ENCODE results near the gene ZNF714.

The ZNF714 gene
- total RNA-seq: 11.7 to 19.5 (median 17.8) reads per million in 3 donors

DNA sequence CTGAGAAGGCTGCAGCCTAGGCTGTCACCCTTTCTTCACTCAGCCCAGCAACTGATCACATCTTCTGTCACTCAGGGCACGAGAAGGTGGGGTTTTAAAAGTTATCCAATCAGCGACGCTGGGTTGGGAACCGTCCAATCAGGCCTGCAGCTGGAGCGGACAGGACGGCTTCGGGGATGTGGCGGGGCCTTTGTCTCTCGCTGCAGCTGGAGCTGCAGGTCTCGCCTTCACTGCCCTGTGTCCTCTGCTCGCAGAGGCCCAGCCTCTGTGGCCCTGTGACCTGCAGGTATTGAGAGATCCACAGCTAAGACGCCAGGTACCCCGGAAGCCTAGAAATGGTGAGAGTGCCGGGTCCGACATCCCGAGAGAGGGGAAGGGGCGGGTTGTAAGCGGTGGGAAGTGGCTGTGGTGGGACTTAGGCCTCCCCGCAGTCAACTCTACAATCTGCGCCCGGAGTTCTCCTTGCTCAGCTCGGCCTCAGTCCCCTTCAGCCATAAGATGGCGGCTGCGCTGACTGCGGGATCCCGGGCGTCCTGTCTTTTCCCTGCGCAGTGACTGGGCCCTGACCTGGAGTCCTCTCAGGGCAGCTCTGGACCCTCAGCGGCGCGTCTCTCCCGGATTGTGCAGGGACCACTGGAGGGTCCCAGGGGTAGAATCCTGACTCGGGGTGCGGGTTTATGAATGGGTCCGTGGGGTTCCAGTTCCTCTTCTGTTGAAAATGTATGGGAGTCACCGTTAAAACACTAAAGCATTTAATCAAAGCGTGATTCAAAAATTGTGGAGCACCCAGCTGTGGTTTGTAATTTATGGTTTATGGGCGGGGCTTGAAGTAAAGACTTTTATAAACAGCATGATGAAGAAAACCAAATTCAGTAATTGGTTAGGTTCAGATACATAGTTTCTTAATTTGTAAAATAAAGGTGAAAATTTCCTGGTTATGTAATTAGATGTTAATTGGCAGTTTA lies at the start of gene ZNF714:
Gene ZNF714, plus strand, starts transcription at position 193 of the 965 bp plus-strand sequence. CDS start 16,066 bp downstream, outside the sequence.
- H3K36me3 ChIP-seq (ENCODE audit: control insufficient read depth, insufficient read depth, low read length): no peaks in the 10 kb centered on the region
- peak within 1 kb of the TSS; percentile 57 for H3K27ac ChIP-seq (ENCODE audit: insufficient read depth, low read length, poor library complexity, severe bottlenecking)
- peak; percentile 51 to 74 (median 72) for DNase-seq

DNA sequence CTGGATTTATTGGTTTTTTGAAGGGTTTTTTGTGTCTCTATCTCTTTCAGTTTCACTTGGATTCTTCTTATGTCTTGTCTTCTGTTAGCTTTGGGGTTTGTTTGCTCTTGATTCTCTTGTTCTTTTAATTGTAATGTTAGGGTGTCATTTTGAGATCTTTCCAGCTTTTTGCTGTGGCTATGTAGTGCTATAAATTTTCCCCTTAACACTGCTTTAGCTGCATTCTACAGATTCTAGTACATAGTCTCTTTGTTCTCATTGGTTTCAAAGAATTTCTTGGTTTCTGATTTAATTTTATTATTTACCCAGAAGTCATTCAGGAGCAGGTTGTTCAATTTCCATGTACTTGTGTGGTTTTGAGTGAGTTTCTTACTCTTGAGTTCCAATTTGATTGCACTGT lies 37.0 kb upstream of the ZNF714 start:
- peaks cover 58% of the 10 kb centered on the region for H3K36me3 ChIP-seq (ENCODE audit: control insufficient read depth, insufficient read depth, low read length)

More for the DNA sequence above, at the start of gene ZNF714:
- Histone ChIP-seq H3K9me3 (ENCODE audit: control insufficient read depth, low read length) (no peaks in the 10 kb centered on the region), H3K27me3 (replicated peaks; ENCODE audit: control insufficient read depth, insufficient read depth, low read length, poor library complexity, severe bottlenecking) (no peaks in the 10 kb centered on the region), H3K4me3 (ENCODE audit: insufficient read depth, low read depth, low read length, poor library complexity, severe bottlenecking) (peak within 1 kb of the TSS; percentile 78), H3K4me1 (ENCODE audit: control insufficient read depth, insufficient read depth, low read length, poor library complexity, severe bottlenecking) (no peaks in the 10 kb centered on the region)

GRCh38 chr19:21046489-21046888 lies 35.5 kb upstream of the ZNF714 start:
- peaks cover 16% of the 10 kb centered on the region for H3K9me3 ChIP-seq (ENCODE audit: control insufficient read depth, low read length)
- no peak for DNase-seq

More for the DNA sequence above, 37.0 kb upstream of the ZNF714 start:
- Histone ChIP-seq H3K27ac (ENCODE audit: insufficient read depth, low read length, poor library complexity, severe bottlenecking) (no peak overlapping the region), H3K27me3 (replicated peaks; ENCODE audit: control insufficient read depth, insufficient read depth, low read length, poor library complexity, severe bottlenecking) (no peaks in the 10 kb centered on the region), H3K4me1 (ENCODE audit: control insufficient read depth, insufficient read depth, low read length, poor library complexity, severe bottlenecking) (no peaks in the 10 kb centered on the region), H3K4me3 (ENCODE audit: insufficient read depth, low read depth, low read length, poor library complexity, severe bottlenecking) (no peak overlapping the region), H3K9me3 (ENCODE audit: control insufficient read depth, low read length) (peaks cover 16% of the 10 kb centered on the region)
- DNase-seq: no peak

DNA sequence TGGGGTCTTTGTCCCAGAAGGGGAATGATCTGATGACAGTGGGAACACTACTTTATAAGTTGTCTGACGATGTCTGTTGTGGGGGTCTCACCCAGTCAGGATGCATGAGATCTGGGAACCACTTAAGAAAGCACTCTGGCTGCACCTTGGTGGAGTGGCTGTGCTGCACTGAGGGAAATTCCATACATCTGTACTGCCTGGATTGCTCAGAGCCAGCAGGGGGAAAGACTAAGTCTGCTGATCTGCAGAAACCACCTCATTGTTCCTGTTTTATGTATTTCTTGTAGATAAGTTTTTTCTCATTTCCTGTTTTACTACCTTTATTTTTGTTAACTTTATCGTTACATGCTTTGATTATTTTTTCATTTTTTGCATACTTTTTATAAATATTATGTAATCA lies 34.3 kb upstream of the ZNF714 start:
- Histone ChIP-seq H3K9me3 (ENCODE audit: control insufficient read depth, low read length) (peaks cover 19% of the 10 kb centered on the region), H3K36me3 (ENCODE audit: control insufficient read depth, insufficient read depth, low read length) (peaks cover 65% of the 10 kb centered on the region), H3K4me1 (ENCODE audit: control insufficient read depth, insufficient read depth, low read length, poor library complexity, severe bottlenecking) (no peaks in the 10 kb centered on the region), H3K27ac (ENCODE audit: insufficient read depth, low read length, poor library complexity, severe bottlenecking) (no peak overlapping the region), H3K27me3 (replicated peaks; ENCODE audit: control insufficient read depth, insufficient read depth, low read length, poor library complexity, severe bottlenecking) (no peaks in the 10 kb centered on the region), H3K4me3 (ENCODE audit: insufficient read depth, low read depth, low read length, poor library complexity, severe bottlenecking) (no peak overlapping the region)
- DNase-seq: no peak

More at GRCh38 chr19:21046489-21046888, 35.5 kb upstream of the ZNF714 start:
- Histone ChIP-seq H3K27ac (ENCODE audit: insufficient read depth, low read length, poor library complexity, severe bottlenecking) (no peak overlapping the region), H3K27me3 (replicated peaks; ENCODE audit: control insufficient read depth, insufficient read depth, low read length, poor library complexity, severe bottlenecking) (no peaks in the 10 kb centered on the region), H3K4me3 (ENCODE audit: insufficient read depth, low read depth, low read length, poor library complexity, severe bottlenecking) (no peak overlapping the region), H3K4me1 (ENCODE audit: control insufficient read depth, insufficient read depth, low read length, poor library complexity, severe bottlenecking) (no peaks in the 10 kb centered on the region), H3K36me3 (ENCODE audit: control insufficient read depth, insufficient read depth, low read length) (peaks cover 63% of the 10 kb centered on the region)

DNA sequence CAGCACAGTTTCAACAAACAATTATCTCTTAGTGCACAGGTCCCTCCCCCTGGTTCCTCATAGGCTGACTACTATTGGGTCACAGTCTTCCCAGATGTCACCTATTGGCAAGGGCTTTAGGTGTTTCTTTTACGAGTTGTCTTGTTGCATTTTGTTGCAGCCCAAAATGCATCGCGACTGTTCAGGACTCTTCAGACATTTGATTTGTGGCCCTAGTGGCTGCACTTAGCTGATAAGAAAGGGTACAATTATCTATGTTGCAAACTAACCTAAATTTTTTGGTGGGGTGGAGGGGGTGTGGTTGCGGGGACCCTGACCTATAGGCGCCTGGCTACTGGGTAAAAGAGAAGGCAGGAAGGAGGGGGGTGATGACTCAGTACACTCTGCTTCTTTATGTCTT lies 29.1 kb upstream of the ZNF714 start:
- Histone ChIP-seq H3K4me3 (ENCODE audit: insufficient read depth, low read depth, low read length, poor library complexity, severe bottlenecking) (no peak overlapping the region), H3K4me1 (ENCODE audit: control insufficient read depth, insufficient read depth, low read length, poor library complexity, severe bottlenecking) (no peaks in the 10 kb centered on the region), H3K27ac (ENCODE audit: insufficient read depth, low read length, poor library complexity, severe bottlenecking) (no peak overlapping the region), H3K27me3 (replicated peaks; ENCODE audit: control insufficient read depth, insufficient read depth, low read length, poor library complexity, severe bottlenecking) (no peaks in the 10 kb centered on the region), H3K9me3 (ENCODE audit: control insufficient read depth, low read length) (peaks cover 12% of the 10 kb centered on the region), H3K36me3 (ENCODE audit: control insufficient read depth, insufficient read depth, low read length) (peaks cover 73% of the 10 kb centered on the region)
- no peak for DNase-seq

GRCh38 chr19:21065336-21065735 lies 16.7 kb upstream of the ZNF714 start:
- DNase-seq: no peak
- H3K27me3 ChIP-seq (replicated peaks; ENCODE audit: control insufficient read depth, insufficient read depth, low read length, poor library complexity, severe bottlenecking): no peaks in the 10 kb centered on the region
- H3K9me3 ChIP-seq (ENCODE audit: control insufficient read depth, low read length): no peaks in the 10 kb centered on the region
- no peaks in the 10 kb centered on the region for H3K4me1 ChIP-seq (ENCODE audit: control insufficient read depth, insufficient read depth, low read length, poor library complexity, severe bottlenecking)
- no peak overlapping the region for H3K27ac ChIP-seq (ENCODE audit: insufficient read depth, low read length, poor library complexity, severe bottlenecking)
- H3K36me3 ChIP-seq (ENCODE audit: control insufficient read depth, insufficient read depth, low read length): peaks cover 10% of the 10 kb centered on the region
- no peak overlapping the region for H3K4me3 ChIP-seq (ENCODE audit: insufficient read depth, low read depth, low read length, poor library complexity, severe bottlenecking)

DNA sequence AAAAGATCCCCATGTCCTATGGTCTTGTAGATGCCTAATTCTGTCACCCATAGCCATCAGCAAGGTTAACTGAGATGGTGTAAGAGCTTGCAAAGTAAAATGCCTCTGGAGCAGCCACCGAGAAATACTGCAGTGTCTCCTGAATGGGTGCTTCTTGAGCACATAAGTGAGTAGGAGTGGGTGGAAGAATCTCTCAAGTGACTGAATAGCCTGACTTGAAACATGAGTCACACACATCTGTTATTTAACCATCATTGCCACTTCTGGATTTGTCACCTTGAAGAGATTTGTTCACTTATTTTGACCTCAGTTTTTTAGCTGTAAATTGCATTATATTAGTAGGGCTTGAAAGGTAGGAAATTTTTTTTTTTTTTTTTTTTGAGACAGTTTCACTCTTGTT lies 2.3 kb downstream of the ZNF714 start:
- no peaks in the 10 kb centered on the region for H3K27me3 ChIP-seq (replicated peaks; ENCODE audit: control insufficient read depth, insufficient read depth, low read length, poor library complexity, severe bottlenecking)
- H3K27ac ChIP-seq (ENCODE audit: insufficient read depth, low read length, poor library complexity, severe bottlenecking): no peak overlapping the region
- no peaks in the 10 kb centered on the region for H3K9me3 ChIP-seq (ENCODE audit: control insufficient read depth, low read length)
- no peak for DNase-seq
- no peaks in the 10 kb centered on the region for H3K4me1 ChIP-seq (ENCODE audit: control insufficient read depth, insufficient read depth, low read length, poor library complexity, severe bottlenecking)
- H3K4me3 ChIP-seq (ENCODE audit: insufficient read depth, low read depth, low read length, poor library complexity, severe bottlenecking): no peak overlapping the region
- no peaks in the 10 kb centered on the region for H3K36me3 ChIP-seq (ENCODE audit: control insufficient read depth, insufficient read depth, low read length)

DNA sequence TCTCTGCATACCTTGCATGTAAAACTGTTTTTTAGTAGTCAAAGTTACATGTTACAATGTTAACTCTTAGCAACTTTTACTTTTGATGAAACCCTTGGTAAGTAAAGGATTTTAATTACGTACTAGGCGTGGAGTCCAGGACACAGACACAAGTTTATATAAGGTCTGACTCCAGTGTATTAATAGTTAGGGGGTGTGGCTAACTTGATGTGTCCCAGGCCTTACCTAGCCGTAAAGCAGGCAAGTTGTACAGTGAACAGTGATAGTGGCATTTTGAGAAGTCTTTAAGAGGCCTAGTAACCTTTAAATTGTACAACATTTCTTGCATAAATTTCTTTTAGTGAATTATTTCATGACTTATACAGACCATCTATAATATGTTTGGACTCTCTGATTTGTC lies 5.9 kb downstream of the ZNF714 start:
- Histone ChIP-seq H3K9me3 (ENCODE audit: control insufficient read depth, low read length) (no peaks in the 10 kb centered on the region), H3K36me3 (ENCODE audit: control insufficient read depth, insufficient read depth, low read length) (no peaks in the 10 kb centered on the region), H3K4me3 (ENCODE audit: insufficient read depth, low read depth, low read length, poor library complexity, severe bottlenecking) (no peak overlapping the region), H3K4me1 (ENCODE audit: control insufficient read depth, insufficient read depth, low read length, poor library complexity, severe bottlenecking) (no peaks in the 10 kb centered on the region), H3K27ac (ENCODE audit: insufficient read depth, low read length, poor library complexity, severe bottlenecking) (no peak overlapping the region), H3K27me3 (replicated peaks; ENCODE audit: control insufficient read depth, insufficient read depth, low read length, poor library complexity, severe bottlenecking) (no peaks in the 10 kb centered on the region)
- DNase-seq: no peak

- Histone ChIP-seq H3K36me3 (ENCODE audit: control insufficient read depth, insufficient read depth, low read length) (no peaks in the 10 kb centered on the region), H3K9me3 (ENCODE audit: control insufficient read depth, low read length) (no peaks in the 10 kb centered on the region), H3K4me3 (ENCODE audit: insufficient read depth, low read depth, low read length, poor library complexity, severe bottlenecking) (no peak overlapping the region), H3K27me3 (replicated peaks; ENCODE audit: control insufficient read depth, insufficient read depth, low read length, poor library complexity, severe bottlenecking) (no peaks in the 10 kb centered on the region), H3K4me1 (ENCODE audit: control insufficient read depth, insufficient read depth, low read length, poor library complexity, severe bottlenecking) (no peaks in the 10 kb centered on the region), H3K27ac (ENCODE audit: insufficient read depth, low read length, poor library complexity, severe bottlenecking) (no peak overlapping the region)
- DNase-seq: no peak
Observed at GRCh38 chr19:21092109-21092508, 10.1 kb downstream of the ZNF714 start.

DNA sequence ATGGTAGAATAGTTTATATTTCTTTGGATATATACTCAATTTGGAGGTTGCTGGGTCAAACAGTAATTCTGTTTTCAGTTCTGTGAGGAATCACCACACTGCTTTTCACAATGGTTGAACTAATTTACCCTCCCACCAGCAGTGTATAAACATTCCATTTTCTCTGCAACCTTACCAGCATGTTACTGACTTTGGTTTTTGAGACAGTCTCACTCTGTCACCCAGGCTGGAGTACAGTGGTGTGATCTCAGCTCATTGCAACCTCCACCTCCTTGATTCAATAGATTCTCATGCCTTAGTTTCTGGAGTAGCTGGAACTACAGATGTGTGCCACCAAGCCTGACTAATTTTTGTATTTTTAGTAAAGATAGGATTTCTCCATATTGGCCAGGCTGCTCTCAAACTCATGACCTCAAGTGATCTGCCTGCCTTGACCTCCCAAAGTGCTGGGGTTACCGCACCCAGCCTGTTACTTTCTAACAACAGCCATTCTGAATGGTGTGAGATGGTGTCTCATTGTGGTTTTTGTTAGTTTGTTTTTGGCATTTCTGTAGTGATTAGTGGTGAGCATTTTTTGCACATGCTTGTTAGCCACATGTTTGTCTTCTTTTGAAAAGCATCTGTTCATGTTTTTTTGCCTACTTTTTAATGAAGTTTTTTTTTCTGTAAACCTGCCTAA lies 12.5 kb downstream of the ZNF714 start:
- Histone ChIP-seq H3K9me3 (ENCODE audit: control insufficient read depth, low read length) (no peaks in the 10 kb centered on the region), H3K27ac (ENCODE audit: insufficient read depth, low read length, poor library complexity, severe bottlenecking) (no peak overlapping the region), H3K27me3 (replicated peaks; ENCODE audit: control insufficient read depth, insufficient read depth, low read length, poor library complexity, severe bottlenecking) (no peaks in the 10 kb centered on the region), H3K4me3 (ENCODE audit: insufficient read depth, low read depth, low read length, poor library complexity, severe bottlenecking) (no peak overlapping the region), H3K4me1 (ENCODE audit: control insufficient read depth, insufficient read depth, low read length, poor library complexity, severe bottlenecking) (no peaks in the 10 kb centered on the region), H3K36me3 (ENCODE audit: control insufficient read depth, insufficient read depth, low read length) (no peaks in the 10 kb centered on the region)
- no peak for DNase-seq
